Trophoblast cell (in vitro differentiated cells and primary cell): ENCODE results near the gene FAM174B.

Source experiments
- DNase-seq, 2 donors: peaks; one replicate each; pipeline ENCODE4 v3.0.0-alpha.2; 2016
- H2AFZ ChIP-seq: 2 replicates; pipeline ENCODE4 v1.6.1; 2013; ENCODE audit warnings: low read length, moderate library complexity, mild to moderate bottlenecking; ENCODE audit not compliant: insufficient read depth, poor library complexity
- H2AK5ac ChIP-seq: 2 replicates; pipeline ENCODE4 v1.6.1; 2013; ENCODE audit warnings: mild to moderate bottlenecking, low read length
- H2BK120ac ChIP-seq: 2 replicates; pipeline ENCODE4 v1.6.1; 2013; ENCODE audit warnings: low read length, mild to moderate bottlenecking, moderate library complexity; ENCODE audit not compliant: insufficient read depth, poor library complexity
- H2BK12ac ChIP-seq: 2 replicates; pipeline ENCODE4 v1.6.1; 2013; ENCODE audit warnings: mild to moderate bottlenecking, low read length, moderate library complexity
- H2BK5ac ChIP-seq: 2 replicates; pipeline ENCODE4 v1.6.1; 2013; ENCODE audit warnings: low read length, low read depth, moderate library complexity, mild to moderate bottlenecking; ENCODE audit not compliant: poor library complexity
- H3K14ac ChIP-seq: 2 replicates; pipeline ENCODE4 v1.6.1; 2013; ENCODE audit warnings: mild to moderate bottlenecking, low read length
- H3K18ac ChIP-seq: 2 replicates; pipeline ENCODE4 v1.6.1; 2013; ENCODE audit warnings: mild to moderate bottlenecking, low read length
- H3K23ac ChIP-seq: 2 replicates; pipeline ENCODE4 v1.6.1; 2013; ENCODE audit warnings: low read length
- H3K27ac ChIP-seq: 2 replicates; pipeline ENCODE4 v1.5.1; 2013; ENCODE audit warnings: low read depth, mild to moderate bottlenecking, inconsistent platforms, low read length, moderate library complexity
- H3K27me3 ChIP-seq: 2 replicates; pipeline ENCODE4 v1.6.1; 2013; ENCODE audit warnings: inconsistent platforms, mild to moderate bottlenecking, low read length, moderate library complexity; ENCODE audit not compliant: insufficient read depth
- H3K36me3 ChIP-seq, 2 experiments: 1 replicate in 1 of 2; 2 replicates in 1 of 2; pipeline ENCODE4 v1.6.1; 2013; ENCODE audit warnings: low read length in 2 of 2, mild to moderate bottlenecking in 2 of 2, moderate library complexity in 1 of 2; ENCODE audit not compliant: insufficient read depth in 2 of 2, control insufficient read depth in 1 of 2
- H3K4ac ChIP-seq: 2 replicates; pipeline ENCODE4 v1.6.1; 2013; ENCODE audit warnings: low read depth, mild to moderate bottlenecking, low read length, moderate library complexity
- H3K4me1 ChIP-seq, 2 experiments: 1 replicate in 1 of 2; 2 replicates in 1 of 2; pipeline ENCODE4 v1.6.1; 2013; ENCODE audit warnings: low read length in 2 of 2, mild to moderate bottlenecking in 2 of 2, moderate library complexity in 1 of 2; ENCODE audit not compliant: insufficient read depth in 2 of 2, control insufficient read depth in 1 of 2
- H3K4me2 ChIP-seq: 2 replicates; pipeline ENCODE4 v1.6.1; 2013; ENCODE audit warnings: inconsistent platforms, mild to moderate bottlenecking, low read length, moderate library complexity
- H3K4me3 ChIP-seq: 2 replicates; pipeline ENCODE4 v1.5.1; 2013; ENCODE audit warnings: mild to moderate bottlenecking, low read depth, low read length, inconsistent platforms
- H3K79me1 ChIP-seq: one replicate; pipeline ENCODE4 v1.6.1; 2013; ENCODE audit warnings: low read length
- H3K79me2 ChIP-seq: 2 replicates; pipeline ENCODE4 v1.6.1; 2013; ENCODE audit warnings: low read length, mild to moderate bottlenecking; ENCODE audit not compliant: control insufficient read depth, insufficient read depth, poor library complexity
- H3K9ac ChIP-seq: 2 replicates; pipeline ENCODE4 v1.6.1; 2013; ENCODE audit warnings: mild to moderate bottlenecking, low read length
- H3K9me3 ChIP-seq: 2 replicates; pipeline ENCODE4 v1.6.1; 2013; ENCODE audit warnings: low read depth, mild to moderate bottlenecking, control low read depth, inconsistent platforms, low read length; ENCODE audit not compliant: insufficient read depth
- H4K12ac ChIP-seq: 2 replicates; pipeline ENCODE4 v1.6.1; 2013; ENCODE audit warnings: low read depth, mild to moderate bottlenecking, low read length, moderate library complexity
- H4K8ac ChIP-seq: 2 replicates; pipeline ENCODE4 v1.6.1; 2013; ENCODE audit warnings: low read depth, mild to moderate bottlenecking, low read length, moderate library complexity
- H4K91ac ChIP-seq: one replicate; pipeline ENCODE4 v1.6.1; 2013; ENCODE audit warnings: low read depth, mild to moderate bottlenecking, low read length, moderate library complexity
- WGBS: extraction: QIAGEN DNeasy Blood & Tissue Kit; methylation state at CpG from one replicate; pipeline ENCODE4 v1.1.7; 2013; ENCODE audit warnings: missing lambda C conversion rate; ENCODE audit not compliant: insufficient read length, insufficient coverage; ENCODE audit errors: extremely low coverage; 5-methylcytosine and 5-hydroxymethylcytosine counted together

The FAM174B gene

DNA sequence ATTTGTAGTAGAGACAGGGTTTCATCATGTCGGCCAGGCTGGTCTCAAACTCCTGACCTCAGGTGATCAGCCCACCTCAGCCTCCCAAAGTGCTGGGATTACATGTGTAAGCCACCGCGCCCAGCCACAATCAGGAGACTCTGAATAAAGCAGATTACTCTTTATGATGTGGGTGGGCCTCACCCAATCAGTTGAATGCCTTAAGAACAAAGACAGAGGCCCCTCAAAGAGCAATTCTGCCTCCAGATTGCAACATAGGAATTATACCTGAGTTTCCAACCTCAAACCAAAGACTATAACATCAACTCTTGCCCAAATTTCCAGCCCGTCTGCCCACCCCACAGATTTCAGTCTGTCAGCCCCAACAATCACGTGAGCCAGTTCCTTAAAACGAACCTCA is 18.8 kb upstream of the FAM174B start:
- Histone ChIP-seq H3K27ac (no peak overlapping the region), H3K9ac (no peak overlapping the region), H3K9me3 (no peaks in the 10 kb centered on the region), H2BK12ac (no peak overlapping the region), H2BK120ac (no peak overlapping the region), H3K18ac (no peak overlapping the region), H3K23ac (no peak overlapping the region), H2AFZ (no peak overlapping the region), H3K4ac (no peak overlapping the region), H4K8ac (no peak overlapping the region), H3K79me1 (no peaks in the 10 kb centered on the region), H4K91ac (no peak overlapping the region), H2BK5ac (no peak overlapping the region), H2AK5ac (no peak overlapping the region), H3K4me3 (no peak overlapping the region), H3K14ac (no peak overlapping the region), H3K79me2 (no peaks in the 10 kb centered on the region), H3K27me3 (no peaks in the 10 kb centered on the region), H3K36me3 (no peaks in the 10 kb centered on the region), H3K4me1 (peaks cover 0 to 1% of the 10 kb centered on the region in 2 experiments), H4K12ac (no peak overlapping the region), H3K4me2 (no peak overlapping the region)
- WGBS = no CpG with 5 or more reads among the region's 6 CpGs
- DNase-seq = no peak

DNA sequence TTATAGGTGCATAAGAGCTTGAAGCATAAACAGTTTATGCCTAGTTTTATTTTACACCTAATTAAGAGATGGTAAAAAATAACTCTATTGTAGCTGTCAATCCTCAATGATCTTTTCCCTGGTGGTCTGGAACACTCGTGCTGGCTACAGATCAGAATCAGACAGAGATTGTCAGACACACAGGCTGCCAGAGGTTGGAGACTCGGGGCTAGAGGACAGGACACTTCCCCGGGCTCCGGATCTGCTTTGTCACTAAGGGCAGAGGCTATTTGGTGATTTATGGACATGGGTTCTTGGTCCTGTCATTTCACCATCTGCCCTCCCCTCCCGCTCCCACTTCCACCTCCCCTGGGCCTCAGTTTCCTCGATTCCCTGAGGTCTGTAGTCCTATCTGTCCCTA is 16.5 kb upstream of the FAM174B start:
- H3K79me1 ChIP-seq = no peaks in the 10 kb centered on the region
- no peaks in the 10 kb centered on the region for H3K9me3 ChIP-seq
- H3K27me3 ChIP-seq = no peaks in the 10 kb centered on the region
- H2AK5ac ChIP-seq = no peak overlapping the region
- no peaks in the 10 kb centered on the region for H3K36me3 ChIP-seq
- H3K9ac ChIP-seq = no peak overlapping the region
- no peak overlapping the region for H3K14ac ChIP-seq
- H2BK5ac ChIP-seq = no peak overlapping the region
- no CpG with 5 or more reads among the region's 6 CpGs for WGBS
- H3K79me2 ChIP-seq = no peaks in the 10 kb centered on the region
- no peak overlapping the region for H3K4me3 ChIP-seq
- no peak overlapping the region for H2BK12ac ChIP-seq
- H3K4ac ChIP-seq = no peak overlapping the region
- H3K18ac ChIP-seq = no peak overlapping the region
- no peak overlapping the region for H3K23ac ChIP-seq
- no peak overlapping the region for H2AFZ ChIP-seq
- no peak overlapping the region for H4K91ac ChIP-seq
- H3K27ac ChIP-seq = no peak overlapping the region
- peaks cover 0 to 1% of the 10 kb centered on the region in 2 experiments for H3K4me1 ChIP-seq
- H4K8ac ChIP-seq = no peak overlapping the region
- H3K4me2 ChIP-seq = no peak overlapping the region
- no peak overlapping the region for H4K12ac ChIP-seq
- DNase-seq = no peak
- no peak overlapping the region for H2BK120ac ChIP-seq

DNA sequence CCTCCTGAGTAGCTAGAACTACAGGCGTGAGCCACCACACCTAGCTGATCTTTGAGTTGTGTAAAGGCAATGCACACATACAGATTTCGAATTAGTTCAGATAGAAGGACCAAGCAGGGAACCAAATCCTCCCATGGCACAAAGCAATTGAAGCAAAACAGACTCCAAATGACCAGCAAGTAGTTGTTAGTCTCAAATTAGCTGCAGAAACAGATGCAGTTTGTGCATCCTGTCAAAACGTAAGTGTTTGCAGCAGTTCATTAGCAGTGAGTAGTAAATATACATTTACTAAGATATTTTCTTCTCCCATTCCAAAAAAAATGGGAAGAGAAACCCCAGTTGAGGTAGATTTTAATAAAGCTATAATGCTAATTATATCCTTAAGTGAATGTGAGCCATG is 15.8 kb upstream of the FAM174B start:
- H3K9me3 ChIP-seq = no peaks in the 10 kb centered on the region
- no peak overlapping the region for H3K4ac ChIP-seq
- H3K4me3 ChIP-seq = no peak overlapping the region
- no peak overlapping the region for H2BK120ac ChIP-seq
- H2BK5ac ChIP-seq = no peak overlapping the region
- no peaks in the 10 kb centered on the region for H3K36me3 ChIP-seq
- H3K27me3 ChIP-seq = no peaks in the 10 kb centered on the region
- H2BK12ac ChIP-seq = no peak overlapping the region
- no peak overlapping the region for H3K9ac ChIP-seq
- no CpG with 5 or more reads among the region's 3 CpGs for WGBS
- no peak overlapping the region for H2AK5ac ChIP-seq
- no peak overlapping the region for H3K4me2 ChIP-seq
- no peaks in the 10 kb centered on the region for H3K79me2 ChIP-seq
- H4K8ac ChIP-seq = no peak overlapping the region
- no peak overlapping the region for H3K27ac ChIP-seq
- peaks cover 0 to 1% of the 10 kb centered on the region in 2 experiments for H3K4me1 ChIP-seq
- no peak overlapping the region for H3K18ac ChIP-seq
- no peak overlapping the region for H4K12ac ChIP-seq
- H3K23ac ChIP-seq = no peak overlapping the region
- H2AFZ ChIP-seq = no peak overlapping the region
- H4K91ac ChIP-seq = no peak overlapping the region
- H3K14ac ChIP-seq = no peak overlapping the region
- no peaks in the 10 kb centered on the region for H3K79me1 ChIP-seq
- no peak for DNase-seq

DNA sequence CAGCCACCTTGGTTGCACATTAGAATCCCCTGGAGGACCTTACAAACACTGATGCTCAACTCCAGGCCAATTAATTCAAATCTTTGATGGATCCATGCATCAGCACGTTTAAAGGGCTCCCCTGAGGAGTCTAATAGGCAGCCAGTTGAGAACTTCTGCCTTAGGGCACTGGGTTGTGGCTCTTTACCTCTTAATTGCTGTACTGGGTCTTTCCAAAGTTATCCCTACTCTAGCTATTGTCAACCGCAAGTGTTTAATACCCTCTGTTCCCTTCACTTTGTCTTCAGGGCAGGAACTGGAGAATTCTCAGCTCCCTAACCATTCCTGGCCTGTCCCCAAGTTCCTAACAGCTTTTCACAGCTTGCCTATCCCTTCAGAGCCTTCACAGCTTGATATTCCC is 15.0 kb upstream of the FAM174B start:
- no peak overlapping the region for H4K8ac ChIP-seq
- no peak overlapping the region for H3K27ac ChIP-seq
- H2AFZ ChIP-seq = no peak overlapping the region
- H2BK12ac ChIP-seq = no peak overlapping the region
- no peak overlapping the region for H3K4ac ChIP-seq
- H3K79me2 ChIP-seq = no peaks in the 10 kb centered on the region
- no peak overlapping the region for H2BK5ac ChIP-seq
- no peak overlapping the region for H4K91ac ChIP-seq
- H3K18ac ChIP-seq = no peak overlapping the region
- H3K9me3 ChIP-seq = no peaks in the 10 kb centered on the region
- no peak for DNase-seq
- no peak overlapping the region for H2BK120ac ChIP-seq
- H3K14ac ChIP-seq = no peak overlapping the region
- no peak overlapping the region for H3K9ac ChIP-seq
- H3K4me2 ChIP-seq = no peak overlapping the region
- H3K36me3 ChIP-seq = no peaks in the 10 kb centered on the region
- no peak overlapping the region for H3K23ac ChIP-seq
- peaks cover 0 to 1% of the 10 kb centered on the region in 2 experiments for H3K4me1 ChIP-seq
- no peak overlapping the region for H3K4me3 ChIP-seq
- no peak overlapping the region for H2AK5ac ChIP-seq
- no peaks in the 10 kb centered on the region for H3K27me3 ChIP-seq
- H4K12ac ChIP-seq = no peak overlapping the region
- no CpG with 5 or more reads among the region's 2 CpGs for WGBS
- no peaks in the 10 kb centered on the region for H3K79me1 ChIP-seq
